HG03103 (cell line): Measurements from ENCODE around the gene ATP13A2.

Experiments
- ATAC-seq: cut with Tn5 transposase; IDR thresholded peaks from one replicate; pipeline ENCODE4 v1.9.1; 2021; ENCODE audit warnings: low read depth; ENCODE audit not compliant: unreplicated experiment

The ATP13A2 gene

GRCh38 chr1:17030206-17030605 is 18.5 kb upstream of the ATP13A2 start:
- ATAC-seq: no peak

DNA sequence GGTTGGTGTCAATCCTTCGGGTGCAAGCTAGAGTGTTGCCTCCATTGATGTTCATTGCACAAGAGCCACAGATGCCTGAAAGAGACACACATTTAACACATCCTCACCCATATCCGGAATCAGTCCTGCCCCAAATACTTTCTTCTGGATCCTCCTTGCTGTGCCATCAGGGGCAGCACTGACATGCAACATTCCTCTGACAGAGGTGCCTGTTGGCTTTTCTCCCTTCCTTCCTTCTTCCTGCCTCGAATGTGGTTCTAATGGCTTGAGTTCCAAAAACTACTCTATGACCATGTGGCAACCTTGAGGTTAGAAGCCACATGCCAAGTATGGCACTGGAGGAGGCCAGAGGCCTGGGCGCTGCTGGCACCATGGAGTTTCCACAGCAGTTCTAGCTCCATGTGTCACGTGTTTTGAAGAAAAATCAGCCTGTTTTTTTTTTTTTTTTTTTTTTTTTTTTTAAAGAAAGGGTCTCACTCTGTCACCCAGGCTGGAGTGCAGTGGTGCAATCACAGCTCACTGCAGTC is 17.0 kb upstream of the ATP13A2 start:
- no peak for ATAC-seq

DNA sequence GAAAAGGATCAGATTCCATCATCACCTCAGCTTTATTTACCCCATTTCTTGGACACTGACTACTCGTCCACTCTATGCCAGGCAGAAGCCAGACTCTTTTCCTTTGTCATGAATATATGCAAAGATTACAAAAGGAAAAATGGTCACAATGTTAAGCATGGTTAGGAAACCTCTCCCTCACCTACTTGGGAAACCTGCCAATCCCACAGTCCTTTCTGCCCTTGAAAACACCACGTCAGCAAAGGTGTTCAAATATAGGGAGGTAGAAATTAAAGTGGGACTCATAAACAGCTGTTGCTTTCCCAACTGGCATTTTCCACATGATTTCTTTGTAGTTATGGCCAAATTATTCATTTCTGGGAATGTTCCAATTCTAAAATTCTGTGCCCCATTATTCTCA is 16.2 kb upstream of the ATP13A2 start:
- ATAC-seq: no peak

GRCh38 chr1:17027403-17027802 is 15.7 kb upstream of the ATP13A2 start:
- no peak for ATAC-seq

DNA sequence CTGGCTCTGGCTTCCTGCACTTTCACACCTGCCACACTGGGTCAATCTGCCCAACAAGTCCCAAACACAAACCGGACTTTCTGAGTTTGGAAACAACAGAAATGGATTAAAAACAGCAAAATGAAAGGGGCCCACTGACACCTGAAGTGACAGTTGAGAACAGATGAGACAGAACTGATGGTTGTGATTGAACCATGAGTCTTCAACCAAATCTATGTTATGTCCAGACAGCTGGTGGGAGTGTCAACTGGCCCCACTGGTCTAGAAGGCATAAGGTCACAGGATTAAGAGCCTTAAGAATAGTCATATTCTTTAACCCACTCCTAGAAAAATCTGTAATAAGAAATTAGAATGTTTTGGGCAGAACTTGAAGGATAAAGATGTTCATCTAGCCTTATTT is 13.0 kb upstream of the ATP13A2 start:
- no peak for ATAC-seq

- no peak for ATAC-seq
Observed at GRCh38 chr1:17023573-17023972, 11.8 kb upstream of the ATP13A2 start.

- ATAC-seq: no peak
Observed at GRCh38 chr1:17023102-17023501, 11.4 kb upstream of the ATP13A2 start.

DNA sequence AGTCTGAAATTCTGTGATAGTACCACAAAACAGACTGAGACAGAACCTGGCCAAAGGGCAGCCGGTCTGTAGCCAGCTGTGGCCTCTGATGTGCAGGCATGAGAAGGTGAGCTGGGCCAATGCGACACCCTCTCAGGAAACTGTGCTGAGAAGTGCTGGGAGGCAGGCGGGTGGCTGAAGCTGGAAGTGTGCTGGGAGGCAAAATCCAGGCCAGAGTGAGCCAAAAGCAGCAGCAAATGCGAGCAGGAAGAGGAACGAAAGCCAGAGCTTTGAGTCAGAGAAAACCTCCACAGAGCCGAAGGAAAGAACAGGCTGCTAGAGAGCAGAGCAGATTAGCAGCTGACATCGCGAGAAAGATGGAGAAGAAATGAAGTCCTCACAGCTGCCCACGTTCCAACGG is 10.2 kb upstream of the ATP13A2 start:
- no peak for ATAC-seq

DNA sequence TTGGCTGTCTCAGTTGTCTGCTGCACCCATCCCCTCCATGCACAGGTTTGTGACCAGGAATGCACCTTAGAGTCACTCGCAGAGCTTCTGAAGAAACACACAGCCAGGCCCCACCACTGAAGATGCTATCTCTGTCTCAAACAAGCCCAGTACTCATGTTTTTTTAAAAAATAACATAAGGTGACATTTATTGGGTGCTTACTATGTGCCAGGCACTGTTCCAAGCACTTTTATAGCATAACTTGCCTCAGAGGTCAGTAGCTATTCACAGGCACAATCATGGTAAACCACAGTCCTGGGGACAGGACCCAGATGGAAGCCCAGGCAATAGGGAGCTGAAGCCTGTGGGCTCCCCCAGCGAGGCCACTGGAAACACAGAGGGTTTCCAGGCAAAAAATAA is 8.8 kb upstream of the ATP13A2 start:
- no peak for ATAC-seq

DNA sequence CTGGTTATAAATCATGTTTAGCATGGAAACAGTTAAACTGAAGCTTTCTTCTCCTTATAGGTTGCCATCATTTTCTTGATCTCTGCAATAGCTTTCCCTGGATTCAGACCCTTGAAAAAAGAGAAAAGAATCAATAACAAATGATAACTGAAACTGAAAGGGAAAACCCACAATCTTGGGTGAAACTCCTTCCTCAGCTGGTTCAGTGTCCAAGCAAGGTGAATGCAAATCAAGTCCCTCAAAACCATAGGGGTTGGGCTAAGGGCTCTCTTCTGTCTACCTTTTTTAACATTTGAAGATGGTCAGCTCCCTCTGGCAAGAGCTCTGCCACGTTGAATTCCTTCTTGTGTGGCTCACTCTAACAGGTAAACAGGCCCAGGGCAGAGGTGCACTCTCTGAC is 7.1 kb upstream of the ATP13A2 start:
- no peak for ATAC-seq

DNA sequence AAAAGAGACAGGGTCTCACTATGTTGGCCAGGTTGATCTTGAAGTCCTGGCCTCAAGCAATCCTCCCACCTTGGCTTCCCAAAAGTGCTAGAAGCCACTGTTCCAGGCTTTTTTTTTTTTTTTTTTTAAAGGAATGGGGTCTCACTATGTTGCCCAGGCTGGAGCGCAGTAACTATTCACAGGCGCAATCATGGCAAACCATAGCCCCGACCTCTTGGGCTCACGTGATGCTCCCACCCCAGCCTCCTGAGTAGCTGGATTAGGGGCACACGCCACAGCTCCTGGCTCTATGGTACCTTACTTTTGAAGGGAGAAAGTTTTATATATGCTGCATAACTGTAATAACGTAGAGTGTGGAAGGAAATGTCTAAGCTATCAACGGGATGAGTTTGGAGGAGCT is 5.7 kb upstream of the ATP13A2 start:
- ATAC-seq: no peak

DNA sequence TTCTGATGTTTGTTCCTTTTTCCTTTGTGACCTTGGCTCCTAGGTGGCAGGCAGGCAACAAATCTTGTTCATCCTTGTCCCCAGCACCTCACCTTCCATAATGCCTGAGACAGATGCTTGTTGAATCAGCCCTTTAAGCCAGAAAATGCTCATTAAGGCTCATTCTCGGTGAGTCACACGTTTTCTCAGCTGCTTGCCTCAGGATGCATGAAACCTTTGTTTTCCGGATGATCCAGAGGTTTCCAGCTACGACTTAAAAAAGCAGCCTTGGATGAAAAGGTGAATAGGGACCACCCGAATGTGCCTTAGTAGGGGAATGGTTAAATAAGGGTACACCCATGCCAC is 4.6 kb upstream of the ATP13A2 start:
- ATAC-seq: no peak

DNA sequence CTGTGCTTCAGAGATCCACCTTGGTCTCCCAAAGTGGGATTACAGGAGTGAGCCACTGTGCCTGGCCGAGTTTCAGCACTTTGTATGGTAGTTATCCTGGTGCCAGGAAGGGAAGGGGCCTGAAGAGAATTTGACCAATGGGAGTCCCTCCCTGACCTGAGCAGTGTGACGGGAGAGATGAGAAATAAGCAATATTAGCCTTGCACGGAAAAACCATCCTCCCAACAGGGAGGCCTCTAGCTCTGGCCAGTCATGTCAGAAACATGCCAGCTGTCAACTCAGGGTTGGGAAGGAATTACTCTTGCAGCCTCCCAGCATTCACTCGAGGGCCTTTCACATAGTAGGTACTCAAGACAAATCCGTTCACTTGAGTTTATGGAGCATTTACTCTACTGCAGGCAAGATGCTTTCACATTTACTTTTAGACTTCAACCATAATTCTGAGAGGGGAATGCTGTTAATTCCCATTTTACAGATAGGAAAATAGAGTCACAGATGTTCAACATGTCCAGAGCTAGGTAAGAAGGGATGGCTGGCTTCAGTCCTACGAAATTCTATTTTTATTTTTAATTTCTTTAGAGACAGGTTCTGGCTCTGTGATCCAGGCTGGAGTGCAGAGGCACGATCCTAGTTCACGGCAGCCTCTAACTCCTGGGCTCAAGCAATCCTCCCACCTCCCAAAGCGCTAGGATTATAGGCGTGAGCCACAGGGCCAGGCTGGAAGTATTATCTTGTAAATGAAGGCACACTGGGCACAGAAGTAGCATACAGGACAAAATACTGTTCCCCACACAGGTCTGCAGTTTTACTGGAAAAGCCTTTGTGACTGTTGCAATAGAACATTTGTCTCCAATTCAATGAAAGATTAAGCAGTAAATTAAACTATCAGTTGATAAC is 3.2 kb upstream of the ATP13A2 start:
- ATAC-seq: no peak

DNA sequence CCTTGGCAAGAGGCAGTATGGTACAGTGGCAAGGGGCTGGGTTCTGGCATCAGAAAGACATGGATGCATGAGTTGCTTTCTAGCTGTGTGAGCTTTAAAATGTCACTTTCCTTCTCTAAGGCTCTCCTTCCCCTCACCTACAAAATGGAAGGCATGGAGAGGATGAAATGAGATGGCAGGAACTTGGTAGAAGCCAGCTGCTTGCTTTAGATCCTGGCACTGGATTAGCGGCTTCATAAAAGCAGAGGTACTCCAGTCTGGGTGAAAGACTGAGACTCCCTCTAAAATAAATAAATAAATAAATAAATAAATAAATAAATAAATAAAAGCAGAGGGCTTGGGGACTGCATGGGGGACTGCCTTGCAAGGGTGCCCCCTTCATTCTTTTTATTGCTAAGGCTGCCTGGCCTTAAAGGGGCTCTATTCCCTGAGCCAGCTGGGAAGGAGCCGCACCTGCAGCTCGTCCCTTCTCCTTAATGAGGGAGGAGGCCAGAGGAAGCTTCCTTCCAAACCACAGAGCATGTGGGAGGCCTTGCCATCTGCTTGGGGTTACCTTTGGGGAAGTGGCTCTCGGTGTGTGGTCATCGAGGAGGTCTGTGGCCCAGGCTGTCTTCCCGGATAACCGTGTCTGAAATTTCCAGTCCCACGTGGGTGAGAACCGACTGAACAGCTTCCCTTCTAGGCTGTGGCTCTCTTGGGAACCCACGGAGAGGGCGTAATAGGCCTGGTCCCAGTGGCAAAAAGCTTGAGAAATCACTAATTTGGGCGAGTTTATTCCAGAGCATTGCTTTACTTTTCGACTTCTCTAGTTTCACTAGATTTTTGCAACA is 2.0 kb upstream of the ATP13A2 start:
- no peak for ATAC-seq

- no peak for ATAC-seq
Observed at GRCh38 chr1:17012775-17013490, 1.2 kb upstream of the ATP13A2 start.

- ATAC-seq: no peak
Observed at GRCh38 chr1:17011092-17011438, 663 bp downstream of the ATP13A2 start.

- ATAC-seq: no peak
Observed at GRCh38 chr1:17009706-17010105, 2.0 kb downstream of the ATP13A2 start.

DNA sequence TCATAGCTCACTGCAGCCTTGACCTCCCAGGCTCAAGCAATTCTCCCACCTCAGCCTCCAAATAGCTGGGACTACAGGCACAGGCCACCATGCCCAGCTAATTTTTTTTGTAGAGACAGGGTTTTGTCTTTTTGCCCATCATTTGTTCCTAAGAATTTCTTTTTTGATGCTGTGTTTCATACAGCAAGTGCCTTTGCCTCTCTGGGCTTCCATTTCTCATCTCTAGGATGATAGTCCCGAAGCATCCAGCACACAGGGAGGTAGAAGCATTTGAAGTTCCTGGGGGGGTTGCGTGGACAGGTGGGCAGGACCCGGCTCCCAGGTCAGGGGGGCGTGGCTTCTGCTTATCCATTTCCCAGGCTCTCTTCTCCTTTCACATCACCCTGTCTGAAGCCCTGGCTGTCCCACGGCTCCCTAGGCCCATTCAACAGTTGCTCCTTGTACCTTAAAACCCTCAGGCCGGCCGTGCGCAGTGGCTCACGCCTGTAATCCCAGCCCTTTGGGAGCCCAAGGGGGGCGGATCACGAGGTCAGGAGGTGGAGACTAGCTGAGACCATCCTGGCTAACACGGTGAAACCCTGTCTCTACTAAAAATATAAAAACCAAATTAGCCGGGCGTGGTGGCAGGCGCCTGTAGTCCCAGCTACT is 3.4 kb downstream of the ATP13A2 start:
- no peak for ATAC-seq

- ATAC-seq: no peak
Observed at GRCh38 chr1:17007121-17007520, 4.6 kb downstream of the ATP13A2 start.

DNA sequence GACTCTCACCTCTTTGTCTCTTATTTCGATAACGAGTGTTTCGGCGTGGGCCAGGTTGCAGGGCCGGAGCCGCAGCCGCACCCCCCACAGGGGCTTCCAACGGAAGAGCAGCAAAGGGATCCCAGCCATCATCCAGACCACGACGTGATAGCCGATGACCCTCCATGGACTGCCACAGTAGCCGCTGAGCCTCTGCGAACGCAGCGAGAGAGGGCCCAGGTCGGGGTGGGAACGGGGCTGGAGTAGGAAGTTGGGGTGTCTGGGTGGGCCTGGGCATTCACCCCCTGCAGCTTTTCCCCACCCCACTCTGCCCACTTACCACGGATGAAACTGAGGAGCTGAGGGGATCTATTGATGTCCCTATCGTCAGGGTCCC is 6.4 kb downstream of the ATP13A2 start:
- no peak for ATAC-seq
